ENCODE measurements around the gene RNASE12. TPM values are rescaled to one million over a fixed set of nuclear protein-coding genes. Genes with fewer than 3 reads are reported as not detected.

Gene RNASE12
- polyA plus RNA-seq, 4 donors, result not detected

- Histone ChIP-seq H3K27me3 (ENCODE audit: control insufficient read depth in 3 of 3, insufficient read depth in 3 of 3, low read length in 3 of 3) (peaks cover 0 to 3% (median 0%) of the 10 kb centered on the region in 3 donors), H3K4me1 (ENCODE audit: control insufficient read depth in 3 of 3, insufficient read depth in 2 of 3, low read depth in 1 of 3, low read length in 2 of 3) (no peaks in the 10 kb centered on the region), H3K27ac (ENCODE audit: low read depth in 1 of 3, low read length in 2 of 3) (no peak overlapping the region), H3K36me3 (ENCODE audit: control insufficient read depth in 3 of 3, insufficient read depth in 2 of 3, low read depth in 1 of 3, low read length in 3 of 3) (no peaks in the 10 kb centered on the region), H3K9me3 (ENCODE audit: control insufficient read depth in 2 of 2, insufficient read depth in 1 of 2, low read depth in 1 of 2, low read length in 1 of 2) (peaks cover 0 to 13% of the 10 kb centered on the region in 2 donors), H3K4me3 (ENCODE audit: low read depth in 1 of 3, low read length in 3 of 3) (no peak overlapping the region)
- FAIRE-seq, result no peak
- DNase-seq, result no peak
- WGBS, 3 donors, result 87 to 95% (median 89%) methylated on average over 2 of the region's 2 CpGs
Observed at GRCh38 chr14:20564501-20564997, 26.6 kb downstream of the RNASE12 start.

DNA sequence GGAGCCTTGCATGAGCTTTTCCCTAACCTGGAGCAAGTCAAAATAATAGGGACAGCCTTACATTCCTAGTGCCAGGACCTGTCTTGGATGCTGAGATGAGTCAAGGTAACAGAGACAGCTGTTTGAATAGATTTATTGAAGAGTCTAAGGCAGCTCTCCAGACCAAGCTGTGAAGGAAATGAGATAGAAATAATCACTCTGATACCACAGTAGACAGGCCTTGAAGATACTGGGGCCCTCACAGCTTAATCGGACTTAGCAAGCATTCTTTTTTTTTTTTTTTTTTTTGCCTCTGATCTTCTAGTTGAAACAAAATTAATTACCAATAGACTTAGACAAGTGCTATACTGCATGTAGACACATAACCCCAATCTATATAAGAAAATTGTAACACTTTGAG lies 27.2 kb downstream of the RNASE12 start:
- H3K4me1 ChIP-seq (ENCODE audit: control insufficient read depth in 3 of 3, insufficient read depth in 2 of 3, low read depth in 1 of 3, low read length in 2 of 3), result no peaks in the 10 kb centered on the region
- H3K4me3 ChIP-seq (ENCODE audit: low read depth in 1 of 3, low read length in 3 of 3), result no peak overlapping the region
- WGBS, 3 donors, result 56 to 74% (median 69%) methylated on average over 1 of the region's 1 CpG
- H3K36me3 ChIP-seq (ENCODE audit: control insufficient read depth in 3 of 3, insufficient read depth in 2 of 3, low read depth in 1 of 3, low read length in 3 of 3), result no peaks in the 10 kb centered on the region
- H3K9me3 ChIP-seq (ENCODE audit: control insufficient read depth in 2 of 2, insufficient read depth in 1 of 2, low read depth in 1 of 2, low read length in 1 of 2), result peaks cover 0 to 7% of the 10 kb centered on the region in 2 donors
- FAIRE-seq (no peak), DNase-seq (no peak)
- peaks cover 0 to 3% (median 0%) of the 10 kb centered on the region in 3 donors for H3K27me3 ChIP-seq (ENCODE audit: control insufficient read depth in 3 of 3, insufficient read depth in 3 of 3, low read length in 3 of 3)
- no peak overlapping the region for H3K27ac ChIP-seq (ENCODE audit: low read depth in 1 of 3, low read length in 2 of 3)

DNA sequence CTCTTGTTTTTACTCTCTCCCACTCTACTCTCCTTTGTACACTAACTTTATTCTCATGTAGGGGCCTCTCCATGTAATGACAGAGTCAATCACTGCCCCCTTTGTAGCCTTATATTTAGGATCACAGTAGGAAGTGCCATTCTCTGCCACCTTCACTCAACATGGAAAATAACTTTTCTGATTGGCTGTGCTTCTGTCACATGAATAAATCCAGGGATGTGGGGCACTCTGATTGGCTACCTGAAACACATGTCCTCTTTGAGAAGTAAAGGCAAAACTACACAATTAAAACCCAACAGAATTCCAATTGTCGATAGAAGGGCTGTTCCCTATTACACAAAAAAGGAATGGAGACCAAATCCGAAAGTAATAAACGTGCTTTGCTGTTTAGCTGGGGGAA lies 30.2 kb downstream of the RNASE12 start, which contains the start of gene RNASE9:
RNASE9 (minus strand) TSS at position 87 of the 400 bp plus-strand sequence.
- FAIRE-seq (no peak), DNase-seq (no peak)
- Histone ChIP-seq H3K27ac (ENCODE audit: low read depth in 1 of 3, low read length in 2 of 3) (no peak within 1 kb of the TSS), H3K27me3 (ENCODE audit: control insufficient read depth in 3 of 3, insufficient read depth in 3 of 3, low read length in 3 of 3) (peaks cover 0 to 2% (median 0%) of the 10 kb centered on the region in 3 donors), H3K4me1 (ENCODE audit: control insufficient read depth in 3 of 3, insufficient read depth in 2 of 3, low read depth in 1 of 3, low read length in 2 of 3) (no peaks in the 10 kb centered on the region), H3K9me3 (ENCODE audit: control insufficient read depth in 2 of 2, insufficient read depth in 1 of 2, low read depth in 1 of 2, low read length in 1 of 2) (no peaks in the 10 kb centered on the region), H3K36me3 (ENCODE audit: control insufficient read depth in 3 of 3, insufficient read depth in 2 of 3, low read depth in 1 of 3, low read length in 3 of 3) (no peaks in the 10 kb centered on the region), H3K4me3 (ENCODE audit: low read depth in 1 of 3, low read length in 3 of 3) (no peak within 1 kb of the TSS)
- 90 to 91% (median 91%) methylated on average over 3 of the region's 3 CpGs for WGBS, 3 donors

- Histone ChIP-seq H3K9me3 (ENCODE audit: control insufficient read depth in 2 of 2, insufficient read depth in 1 of 2, low read depth in 1 of 2, low read length in 1 of 2) (no peaks in the 10 kb centered on the region), H3K36me3 (ENCODE audit: control insufficient read depth in 3 of 3, insufficient read depth in 2 of 3, low read depth in 1 of 3, low read length in 3 of 3) (no peaks in the 10 kb centered on the region), H3K27ac (ENCODE audit: low read depth in 1 of 3, low read length in 2 of 3) (no peak overlapping the region), H3K4me1 (ENCODE audit: control insufficient read depth in 3 of 3, insufficient read depth in 2 of 3, low read depth in 1 of 3, low read length in 2 of 3) (no peaks in the 10 kb centered on the region), H3K4me3 (ENCODE audit: low read depth in 1 of 3, low read length in 3 of 3) (no peak overlapping the region), H3K27me3 (ENCODE audit: control insufficient read depth in 3 of 3, insufficient read depth in 3 of 3, low read length in 3 of 3) (peaks cover 0 to under 1% (median 0%) of the 10 kb centered on the region in 3 donors)
- 49 to 60% (median 51%) methylated on average over 2 of the region's 2 CpGs for WGBS, 3 donors
- DNase-seq, result no peak
- no peak for FAIRE-seq
Observed at GRCh38 chr14:20559461-20559904, 31.7 kb downstream of the RNASE12 start.

- 49 to 58% (median 56%) methylated on average over 2 of the region's 2 CpGs for WGBS, 3 donors
- H3K4me1 ChIP-seq (ENCODE audit: control insufficient read depth in 3 of 3, insufficient read depth in 2 of 3, low read depth in 1 of 3, low read length in 2 of 3), result no peaks in the 10 kb centered on the region
- no peaks in the 10 kb centered on the region for H3K36me3 ChIP-seq (ENCODE audit: control insufficient read depth in 3 of 3, insufficient read depth in 2 of 3, low read depth in 1 of 3, low read length in 3 of 3)
- H3K9me3 ChIP-seq (ENCODE audit: control insufficient read depth in 2 of 2, insufficient read depth in 1 of 2, low read depth in 1 of 2, low read length in 1 of 2), result no peaks in the 10 kb centered on the region
- no peak for FAIRE-seq
- H3K27ac ChIP-seq (ENCODE audit: low read depth in 1 of 3, low read length in 2 of 3), result no peak overlapping the region
- no peak overlapping the region for H3K4me3 ChIP-seq (ENCODE audit: low read depth in 1 of 3, low read length in 3 of 3)
- no peaks in the 10 kb centered on the region for H3K27me3 ChIP-seq (ENCODE audit: control insufficient read depth in 3 of 3, insufficient read depth in 3 of 3, low read length in 3 of 3)
- no peak for DNase-seq
Observed at GRCh38 chr14:20557212-20557542, 34.0 kb downstream of the RNASE12 start.

GRCh38 chr14:20556500-20557211 lies 34.5 kb downstream of the RNASE12 start:
- Histone ChIP-seq H3K27ac (ENCODE audit: low read depth in 1 of 3, low read length in 2 of 3) (no peak overlapping the region), H3K9me3 (ENCODE audit: control insufficient read depth in 2 of 2, insufficient read depth in 1 of 2, low read depth in 1 of 2, low read length in 1 of 2) (no peaks in the 10 kb centered on the region), H3K4me3 (ENCODE audit: low read depth in 1 of 3, low read length in 3 of 3) (no peak overlapping the region), H3K36me3 (ENCODE audit: control insufficient read depth in 3 of 3, insufficient read depth in 2 of 3, low read depth in 1 of 3, low read length in 3 of 3) (no peaks in the 10 kb centered on the region), H3K27me3 (ENCODE audit: control insufficient read depth in 3 of 3, insufficient read depth in 3 of 3, low read length in 3 of 3) (no peaks in the 10 kb centered on the region), H3K4me1 (ENCODE audit: control insufficient read depth in 3 of 3, insufficient read depth in 2 of 3, low read depth in 1 of 3, low read length in 2 of 3) (no peaks in the 10 kb centered on the region)
- 68 to 75% (median 74%) methylated on average over 11 of the region's 11 CpGs for WGBS, 3 donors
- FAIRE-seq (no peak), DNase-seq (no peak)

GRCh38 chr14:20555845-20556244 lies 35.3 kb downstream of the RNASE12 start:
- no peaks in the 10 kb centered on the region for H3K36me3 ChIP-seq (ENCODE audit: control insufficient read depth in 3 of 3, insufficient read depth in 2 of 3, low read depth in 1 of 3, low read length in 3 of 3)
- no peaks in the 10 kb centered on the region for H3K9me3 ChIP-seq (ENCODE audit: control insufficient read depth in 2 of 2, insufficient read depth in 1 of 2, low read depth in 1 of 2, low read length in 1 of 2)
- H3K27ac ChIP-seq (ENCODE audit: low read depth in 1 of 3, low read length in 2 of 3), result no peak overlapping the region
- H3K4me1 ChIP-seq (ENCODE audit: control insufficient read depth in 3 of 3, insufficient read depth in 2 of 3, low read depth in 1 of 3, low read length in 2 of 3), result no peaks in the 10 kb centered on the region
- H3K27me3 ChIP-seq (ENCODE audit: control insufficient read depth in 3 of 3, insufficient read depth in 3 of 3, low read length in 3 of 3), result no peaks in the 10 kb centered on the region
- DNase-seq (no peak), FAIRE-seq (no peak)
- WGBS, 3 donors, result 86 to 92% (median 91%) methylated on average over 3 of the region's 3 CpGs
- H3K4me3 ChIP-seq (ENCODE audit: low read depth in 1 of 3, low read length in 3 of 3), result no peak overlapping the region

GRCh38 chr14:20553024-20553423 lies 38.2 kb downstream of the RNASE12 start:
- Histone ChIP-seq H3K4me1 (ENCODE audit: control insufficient read depth in 3 of 3, insufficient read depth in 2 of 3, low read depth in 1 of 3, low read length in 2 of 3) (no peaks in the 10 kb centered on the region), H3K9me3 (ENCODE audit: control insufficient read depth in 2 of 2, insufficient read depth in 1 of 2, low read depth in 1 of 2, low read length in 1 of 2) (no peaks in the 10 kb centered on the region), H3K27ac (ENCODE audit: low read depth in 1 of 3, low read length in 2 of 3) (no peak overlapping the region), H3K36me3 (ENCODE audit: control insufficient read depth in 3 of 3, insufficient read depth in 2 of 3, low read depth in 1 of 3, low read length in 3 of 3) (no peaks in the 10 kb centered on the region), H3K27me3 (ENCODE audit: control insufficient read depth in 3 of 3, insufficient read depth in 3 of 3, low read length in 3 of 3) (no peaks in the 10 kb centered on the region), H3K4me3 (ENCODE audit: low read depth in 1 of 3, low read length in 3 of 3) (no peak overlapping the region)
- no peak for FAIRE-seq
- no peak for DNase-seq

- no peak overlapping the region for H3K27ac ChIP-seq (ENCODE audit: low read depth in 1 of 3, low read length in 2 of 3)
- peaks cover 0 to 4% (median 0%) of the 10 kb centered on the region in 3 donors for H3K4me1 ChIP-seq (ENCODE audit: control insufficient read depth in 3 of 3, insufficient read depth in 2 of 3, low read depth in 1 of 3, low read length in 2 of 3)
- H3K4me3 ChIP-seq (ENCODE audit: low read depth in 1 of 3, low read length in 3 of 3), result no peak overlapping the region
- no peak for DNase-seq
- 92 to 94% (median 92%) methylated on average over 3 of the region's 3 CpGs for WGBS, 3 donors
- no peaks in the 10 kb centered on the region for H3K36me3 ChIP-seq (ENCODE audit: control insufficient read depth in 3 of 3, insufficient read depth in 2 of 3, low read depth in 1 of 3, low read length in 3 of 3)
- peaks cover 0 to 2% (median 0%) of the 10 kb centered on the region in 3 donors for H3K27me3 ChIP-seq (ENCODE audit: control insufficient read depth in 3 of 3, insufficient read depth in 3 of 3, low read length in 3 of 3)
- FAIRE-seq, result no peak
- no peaks in the 10 kb centered on the region for H3K9me3 ChIP-seq (ENCODE audit: control insufficient read depth in 2 of 2, insufficient read depth in 1 of 2, low read depth in 1 of 2, low read length in 1 of 2)
Observed at GRCh38 chr14:20551606-20552005, 39.6 kb downstream of the RNASE12 start.
